Effector memory CD4-positive, alpha-beta T cell (primary cell): ENCODE data around the gene PHACTR2.
A peak's percentile ranks its signal among the peaks of the same experiment; 100 is the strongest.

Experiments used
- DNase-seq, 3 donors: peaks; one replicate each; pipeline ENCODE4 v3.0.0-alpha.2; 2020
- H3K27ac ChIP-seq: 2 replicates; pipeline ENCODE4 v1.7.0; 2013; ENCODE audit warnings: mild to moderate bottlenecking, low read length, moderate library complexity; ENCODE audit not compliant: insufficient read depth, poor library complexity, severe bottlenecking
- H3K27me3 ChIP-seq: replicated peaks from 2 replicates; pipeline ENCODE4 v1.7.0; 2013; ENCODE audit warnings: mild to moderate bottlenecking, low read length; ENCODE audit not compliant: insufficient read depth, control insufficient read depth, poor library complexity, severe bottlenecking
- H3K36me3 ChIP-seq: 2 replicates; pipeline ENCODE4 v1.7.0; 2013; ENCODE audit warnings: mild to moderate bottlenecking, low read length, moderate library complexity; ENCODE audit not compliant: control insufficient read depth, insufficient read depth
- H3K4me1 ChIP-seq: 2 replicates; pipeline ENCODE4 v1.7.0; 2013; ENCODE audit warnings: low read length, mild to moderate bottlenecking; ENCODE audit not compliant: control insufficient read depth, insufficient read depth, poor library complexity, severe bottlenecking
- H3K4me3 ChIP-seq: 2 replicates; pipeline ENCODE4 v1.7.0; 2013; ENCODE audit warnings: low read length, low read depth, mild to moderate bottlenecking; ENCODE audit not compliant: insufficient read depth, poor library complexity, severe bottlenecking
- H3K9me3 ChIP-seq: 2 replicates; pipeline ENCODE4 v1.7.0; 2013; ENCODE audit warnings: mild to moderate bottlenecking, low read length, moderate library complexity; ENCODE audit not compliant: control insufficient read depth

Gene PHACTR2

GRCh38 chr6:143674483-143675381, 3.0 kb upstream of the PHACTR2 start:
- Histone ChIP-seq H3K27ac (no peak overlapping the region), H3K27me3 (no peaks in the 10 kb centered on the region), H3K4me1 (peaks cover 3% of the 10 kb centered on the region), H3K4me3 (no peak overlapping the region), H3K9me3 (no peaks in the 10 kb centered on the region), H3K36me3 (no peaks in the 10 kb centered on the region)
- no peak for DNase-seq

GRCh38 chr6:143675382-143675900, 2.3 kb upstream of the PHACTR2 start:
- no peak overlapping the region for H3K4me3 ChIP-seq
- H3K27ac ChIP-seq: no peak overlapping the region
- H3K36me3 ChIP-seq: no peaks in the 10 kb centered on the region
- peaks cover 3% of the 10 kb centered on the region for H3K4me1 ChIP-seq
- no peak for DNase-seq
- H3K27me3 ChIP-seq: no peaks in the 10 kb centered on the region
- no peaks in the 10 kb centered on the region for H3K9me3 ChIP-seq

GRCh38 chr6:143675946-143676345, 1.8 kb upstream of the PHACTR2 start:
- no peaks in the 10 kb centered on the region for H3K27me3 ChIP-seq
- H3K27ac ChIP-seq: no peak overlapping the region
- H3K4me3 ChIP-seq: no peak overlapping the region
- H3K4me1 ChIP-seq: peaks cover 3% of the 10 kb centered on the region
- no peaks in the 10 kb centered on the region for H3K36me3 ChIP-seq
- DNase-seq: no peak
- no peaks in the 10 kb centered on the region for H3K9me3 ChIP-seq

- Histone ChIP-seq H3K4me1 (peaks cover 3% of the 10 kb centered on the region), H3K36me3 (no peaks in the 10 kb centered on the region), H3K27me3 (no peaks in the 10 kb centered on the region), H3K9me3 (no peaks in the 10 kb centered on the region), H3K4me3 (no peak overlapping the region), H3K27ac (no peak overlapping the region)
- DNase-seq: no peak
Observed at GRCh38 chr6:143676437-143677045, 1.2 kb upstream of the PHACTR2 start.

GRCh38 chr6:143677577-143677890, 231 bp upstream of the PHACTR2 start:
- Histone ChIP-seq H3K36me3 (no peaks in the 10 kb centered on the region), H3K4me1 (peaks cover 3% of the 10 kb centered on the region), H3K27me3 (no peaks in the 10 kb centered on the region), H3K4me3 (no peak overlapping the region), H3K27ac (no peak overlapping the region), H3K9me3 (no peaks in the 10 kb centered on the region)
- DNase-seq: no peak

GRCh38 chr6:143679041-143679440, 1.3 kb downstream of the PHACTR2 start:
- no peaks in the 10 kb centered on the region for H3K27me3 ChIP-seq
- no peaks in the 10 kb centered on the region for H3K36me3 ChIP-seq
- H3K27ac ChIP-seq: no peak overlapping the region
- peak overlapping the region; percentile 62 for H3K4me3 ChIP-seq
- H3K9me3 ChIP-seq: no peaks in the 10 kb centered on the region
- no peak for DNase-seq
- peaks cover 3% of the 10 kb centered on the region for H3K4me1 ChIP-seq

GRCh38 chr6:143680141-143680540, 2.4 kb downstream of the PHACTR2 start:
- Histone ChIP-seq H3K27me3 (no peaks in the 10 kb centered on the region), H3K4me3 (no peak overlapping the region), H3K9me3 (no peaks in the 10 kb centered on the region), H3K27ac (no peak overlapping the region), H3K4me1 (peaks cover 3% of the 10 kb centered on the region), H3K36me3 (no peaks in the 10 kb centered on the region)
- DNase-seq: no peak

- H3K4me1 ChIP-seq: no peaks in the 10 kb centered on the region
- no peak overlapping the region for H3K4me3 ChIP-seq
- no peak overlapping the region for H3K27ac ChIP-seq
- H3K27me3 ChIP-seq: no peaks in the 10 kb centered on the region
- H3K9me3 ChIP-seq: no peaks in the 10 kb centered on the region
- H3K36me3 ChIP-seq: no peaks in the 10 kb centered on the region
- DNase-seq: no peak
Observed at GRCh38 chr6:143682805-143683204, 5.0 kb downstream of the PHACTR2 start.

GRCh38 chr6:143684486-143684885, 6.7 kb downstream of the PHACTR2 start:
- no peaks in the 10 kb centered on the region for H3K4me1 ChIP-seq
- H3K27me3 ChIP-seq: no peaks in the 10 kb centered on the region
- DNase-seq: no peak
- no peaks in the 10 kb centered on the region for H3K9me3 ChIP-seq
- H3K36me3 ChIP-seq: no peaks in the 10 kb centered on the region
- H3K27ac ChIP-seq: no peak overlapping the region
- no peak overlapping the region for H3K4me3 ChIP-seq

- H3K4me1 ChIP-seq: no peaks in the 10 kb centered on the region
- DNase-seq: no peak
- H3K27me3 ChIP-seq: no peaks in the 10 kb centered on the region
- no peaks in the 10 kb centered on the region for H3K36me3 ChIP-seq
- no peak overlapping the region for H3K27ac ChIP-seq
- no peaks in the 10 kb centered on the region for H3K9me3 ChIP-seq
- no peak overlapping the region for H3K4me3 ChIP-seq
Observed at GRCh38 chr6:143685653-143686052, 7.9 kb downstream of the PHACTR2 start.
